Lower leg skin (tissue), 3 donors: ENCODE results near the gene TIMM10B.

Experiments
- CTCF ChIP-seq, 3 donors: fragments of 450-650 bp; IDR thresholded peaks; one replicate each; pipeline ENCODE4 v1.5.1; 2016; ENCODE audit warnings: antibody characterized with exemption in 3 of 3, mild to moderate bottlenecking in 3 of 3, moderate library complexity in 2 of 3
- POLR2A ChIP-seq, 2 donors: fragments of 450-650 bp; IDR thresholded peaks; one replicate each; pipeline ENCODE4 v1.6.1; 2016 to 2017; ENCODE audit warnings: antibody characterized with exemption in 2 of 2, mild to moderate bottlenecking in 1 of 2, moderate library complexity in 1 of 2

DNA sequence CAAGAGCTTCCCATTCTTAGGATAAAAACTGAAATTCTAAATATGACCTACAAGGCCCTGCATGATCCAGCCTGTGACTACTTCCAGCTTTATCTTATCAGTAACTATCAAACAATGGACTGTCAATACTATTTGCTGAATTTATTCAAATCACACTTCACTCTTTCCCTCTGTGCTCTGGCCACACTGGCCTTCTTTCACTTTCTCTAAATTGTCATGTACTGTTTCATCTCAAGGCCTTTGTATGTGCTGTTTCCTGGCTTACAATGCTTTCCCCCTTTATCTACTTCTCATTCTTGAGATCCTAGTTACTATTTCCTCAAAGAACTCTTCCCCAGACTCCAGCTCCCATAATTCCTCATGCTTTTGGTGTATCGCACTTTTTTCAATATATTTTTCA is 5.6 kb downstream of the TIMM10B start:
- TF ChIP-seq CTCF (IDR thresholded peaks at IDR 0.05) (no peak), POLR2A (IDR thresholded peaks at IDR 0.05) (no peak)
